OCI-LY1 (cell line): ENCODE measurements around the gene CD163.

Experiments
- EZH2 ChIP-seq: fragments of 200-600 bp; sonication (generic), shearing (Covaris generic); IDR thresholded peaks from 2 replicates; pipeline ENCODE4 v1.8.0; 2017; ENCODE audit warnings: borderline replicate concordance, mixed run types, mild to moderate bottlenecking, antibody characterized with exemption, low read length, moderate library complexity, mixed read lengths
- TF ChIP-seq, protein P1 (sequence below): fragments of 200-600 bp; sonication (generic), shearing (Covaris generic); IDR thresholded peaks from 2 replicates; pipeline ENCODE4 v1.5.1; 2017; ENCODE audit warnings: mild to moderate bottlenecking, antibody characterized with exemption, low read length, moderate library complexity, mixed read lengths

DNA sequence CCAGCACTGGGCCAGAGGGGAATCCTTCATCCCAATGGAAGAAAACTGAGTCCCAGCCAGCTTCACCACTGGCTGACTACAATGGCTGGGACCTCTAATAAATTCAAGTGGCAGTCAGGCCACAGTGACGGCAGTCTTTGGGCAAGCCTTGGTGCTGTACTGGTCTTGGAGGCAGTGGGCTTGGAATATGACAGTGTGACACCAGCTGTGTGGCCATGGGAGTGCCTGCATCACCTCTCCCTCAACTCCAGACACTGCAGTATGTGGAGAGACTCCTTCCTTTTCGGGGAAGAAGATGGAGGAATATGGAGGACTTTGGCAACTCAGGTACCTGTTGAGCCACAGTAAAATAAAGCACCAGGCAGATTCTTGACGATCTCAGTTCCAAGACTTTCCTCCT lies 43.6 kb downstream of the CD163 start:
- TF ChIP-seq, protein P1, sequence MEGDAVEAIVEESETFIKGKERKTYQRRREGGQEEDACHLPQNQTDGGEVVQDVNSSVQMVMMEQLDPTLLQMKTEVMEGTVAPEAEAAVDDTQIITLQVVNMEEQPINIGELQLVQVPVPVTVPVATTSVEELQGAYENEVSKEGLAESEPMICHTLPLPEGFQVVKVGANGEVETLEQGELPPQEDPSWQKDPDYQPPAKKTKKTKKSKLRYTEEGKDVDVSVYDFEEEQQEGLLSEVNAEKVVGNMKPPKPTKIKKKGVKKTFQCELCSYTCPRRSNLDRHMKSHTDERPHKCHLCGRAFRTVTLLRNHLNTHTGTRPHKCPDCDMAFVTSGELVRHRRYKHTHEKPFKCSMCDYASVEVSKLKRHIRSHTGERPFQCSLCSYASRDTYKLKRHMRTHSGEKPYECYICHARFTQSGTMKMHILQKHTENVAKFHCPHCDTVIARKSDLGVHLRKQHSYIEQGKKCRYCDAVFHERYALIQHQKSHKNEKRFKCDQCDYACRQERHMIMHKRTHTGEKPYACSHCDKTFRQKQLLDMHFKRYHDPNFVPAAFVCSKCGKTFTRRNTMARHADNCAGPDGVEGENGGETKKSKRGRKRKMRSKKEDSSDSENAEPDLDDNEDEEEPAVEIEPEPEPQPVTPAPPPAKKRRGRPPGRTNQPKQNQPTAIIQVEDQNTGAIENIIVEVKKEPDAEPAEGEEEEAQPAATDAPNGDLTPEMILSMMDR = no peak
- TF ChIP-seq EZH2 = no peak
